Prostate gland (tissue), 2 donors: Measurements from ENCODE around the gene RINL. TPM values are rescaled to one million over a fixed set of nuclear protein-coding genes. Genes with fewer than 3 reads are reported as not detected.
"Not testable (repeated sequence)": the region's sequence is repeated elsewhere in the genome, so short reads cannot be mapped to it uniquely, and the experiment has no call there.

Experiments
- DNase-seq: peaks from one replicate; pipeline ENCODE4 v3.0.0-alpha.2; 2019; ENCODE audit warnings: low spot score
- H3K27ac ChIP-seq, 2 donors: fragments of 200-600 bp; sonication (generic); 2 replicates each; pipeline ENCODE4 v1.5.1; 2017 to 2019
- H3K27me3 ChIP-seq: fragments of 200-600 bp; sonication (generic); replicated peaks from 2 replicates; pipeline ENCODE4 v1.5.1; 2019; ENCODE audit not compliant: insufficient read depth
- H3K36me3 ChIP-seq, 2 donors: fragments of 200-600 bp; sonication (generic); 1 replicate in 1 of 2; 2 replicates in 1 of 2; pipeline versions ENCODE4 v1.5.1 to v1.8.1; 2017 to 2019
- H3K4me1 ChIP-seq: fragments of 200-600 bp; sonication (generic); replicated peaks from 2 replicates; pipeline ENCODE4 v1.5.1; 2019
- H3K4me3 ChIP-seq, 2 donors: fragments of 200-600 bp; sonication (generic); 2 replicates each; pipeline ENCODE4 v1.5.1; 2017 to 2019
- H3K9me3 ChIP-seq: fragments of 200-600 bp; sonication (generic); 2 replicates; pipeline ENCODE4 v1.5.1; 2017
- CTCF ChIP-seq, 4 experiments: fragments of 200-600 bp in 2 of 4; fragments of 450-650 bp in 2 of 4; sonication (generic) in 2 of 4; IDR thresholded peaks; 1 replicate in 3 of 4; 2 replicates in 1 of 4; pipeline ENCODE4 v1.5.1; 2016 to 2019; ENCODE audit warnings: antibody characterized with exemption in 4 of 4, mild to moderate bottlenecking in 2 of 4, moderate library complexity in 2 of 4
- POLR2A ChIP-seq: fragments of 450-650 bp; IDR thresholded peaks from one replicate; pipeline ENCODE4 v1.6.1; 2016; ENCODE audit warnings: antibody characterized with exemption, mild to moderate bottlenecking
- POLR2AphosphoS5 ChIP-seq: sonication (generic); formaldehyde crosslinking; IDR thresholded peaks from one replicate; pipeline ENCODE4 v1.6.1; 2017; ENCODE audit warnings: antibody characterized with exemption
- WGBS: methylation state at CpG from one replicate; pipeline ENCODE4 v1.1.5; 2018; 5-methylcytosine and 5-hydroxymethylcytosine counted together
- intact Hi-C: fragments of 100-400 bp; cut with DNase I; formaldehyde crosslinking; loops from one replicate; pipeline ENCODE4 v1.14.2; 2022
- total RNA-seq, 2 donors: library from RNA; depleted of rRNA; stranded (reverse); fragments of >200 nt; gene quantifications; one replicate each; pipeline ENCODE4 v1.1.0, GENCODE V29; 2016

Gene RINL
- total RNA-seq, 2 donors from 2014 or later, result 3.1 to 10.2 TPM

GRCh38 chr19:38862321-38863059, 15.6 kb downstream of the RINL start:
- H3K27ac ChIP-seq, result peak overlapping the region; percentile 32 to 67
- intact Hi-C loops, result no loop called here
- DNase-seq, result peak; percentile 96
- no peaks in the 10 kb centered on the region for H3K36me3 ChIP-seq
- no peak overlapping the region for H3K4me3 ChIP-seq
- no peaks in the 10 kb centered on the region for H3K27me3 ChIP-seq
- TF ChIP-seq POLR2A (no peak), CTCF (IDR thresholded peaks at IDR 0.05) (no peak), POLR2AphosphoS5 (peak; percentile 99)
- no peaks in the 10 kb centered on the region for H3K9me3 ChIP-seq
- WGBS, result 16% methylated on average over 10 of the region's 10 CpGs
- peaks cover 4% of the 10 kb centered on the region for H3K4me1 ChIP-seq

GRCh38 chr19:38861368-38861767, 16.7 kb downstream of the RINL start:
- intact Hi-C loops, result no loop called here
- TF ChIP-seq POLR2AphosphoS5 (no peak), POLR2A (no peak), CTCF (IDR thresholded peaks at IDR 0.05) (no peak)
- WGBS, result 91% methylated on average over 3 of the region's 3 CpGs

GRCh38 chr19:38859631-38860204, 18.4 kb downstream of the RINL start:
- H3K4me3 ChIP-seq, intact Hi-C loops, H3K9me3 ChIP-seq, H3K4me1 ChIP-seq, H3K36me3 ChIP-seq, H3K27ac ChIP-seq, DNase-seq, H3K27me3 ChIP-seq: not testable (repeated sequence)
- 80% methylated on average over 21 of the region's 21 CpGs for WGBS

More at GRCh38 chr19:38861368-38861767, 16.7 kb downstream of the RINL start:
- Histone ChIP-seq H3K27ac (no peak overlapping the region), H3K9me3 (no peaks in the 10 kb centered on the region), H3K4me1 (peaks cover 4% of the 10 kb centered on the region), H3K4me3 (no peak overlapping the region), H3K36me3 (no peaks in the 10 kb centered on the region), H3K27me3 (no peaks in the 10 kb centered on the region)
- no peak for DNase-seq

- no peaks in the 10 kb centered on the region for H3K4me1 ChIP-seq
- intact Hi-C loops, result no loop called here
- no peak for TF ChIP-seq CTCF (IDR thresholded peaks at IDR 0.05)
- TF ChIP-seq POLR2A, result no peak
- TF ChIP-seq POLR2AphosphoS5, result no peak
- no peak overlapping the region for H3K4me3 ChIP-seq
- no peaks in the 10 kb centered on the region for H3K27me3 ChIP-seq
- WGBS, result 100% methylated on average over 3 of the region's 3 CpGs
- no peaks in the 10 kb centered on the region for H3K36me3 ChIP-seq
- no peaks in the 10 kb centered on the region for H3K9me3 ChIP-seq
- DNase-seq, result no peak
- H3K27ac ChIP-seq, result no peak overlapping the region
Measured at GRCh38 chr19:38856813-38857212, 21.3 kb downstream of the RINL start.

- not testable (repeated sequence) for H3K4me3 ChIP-seq
- 94% methylated on average over 3 of the region's 37 CpGs for WGBS
Measured at GRCh38 chr19:38855751-38856150, 22.3 kb downstream of the RINL start.

GRCh38 chr19:38854961-38855360, 23.1 kb downstream of the RINL start:
- DNase-seq, H3K27me3 ChIP-seq, H3K4me1 ChIP-seq, H3K4me3 ChIP-seq, H3K9me3 ChIP-seq, H3K27ac ChIP-seq, H3K36me3 ChIP-seq: not testable (repeated sequence)
- WGBS, result 85% methylated on average over 3 of the region's 3 CpGs
- intact Hi-C loops, result loop anchor here (5.0 kb wide), 2 partner anchors 42 to 208 kb away; partner anchors contain the start of genes ACTN4, NFKBIB and SIRT2

More at GRCh38 chr19:38855751-38856150, 22.3 kb downstream of the RINL start:
- intact Hi-C loops, H3K9me3 ChIP-seq, H3K27ac ChIP-seq, H3K4me1 ChIP-seq, DNase-seq, H3K36me3 ChIP-seq, H3K27me3 ChIP-seq: not testable (repeated sequence)
